ENCODE results near the gene FARP2.

FARP2 gene

GRCh38 chr2:241355983-241356870 lies at the start of gene FARP2:
TSS of gene FARP2 (plus strand) at chr2:241356285. CDS start at chr2:241373108, 16,823 bp downstream.
- TF ChIP-seq CTCF (IDR thresholded peaks at IDR 0.05; ENCODE audit: control insufficient read depth, extremely low read depth, insufficient read depth), result no peak
- peak; percentile 95 for DNase-seq (ENCODE audit: low read depth)
- peak within 1 kb of the TSS; percentile 92 for H3K4me3 ChIP-seq (ENCODE audit: low read depth, low read length)

GRCh38 chr2:241307055-241307454 lies 49.0 kb upstream of the FARP2 start:
- TF ChIP-seq CTCF (IDR thresholded peaks at IDR 0.05; ENCODE audit: control insufficient read depth, extremely low read depth, insufficient read depth), result no peak
- no peak for DNase-seq (ENCODE audit: low read depth)
- no peak overlapping the region for H3K4me3 ChIP-seq (ENCODE audit: low read depth, low read length)

- no peak for TF ChIP-seq CTCF (IDR thresholded peaks at IDR 0.05; ENCODE audit: control insufficient read depth, extremely low read depth, insufficient read depth)
- no peak for DNase-seq (ENCODE audit: low read depth)
Observed at GRCh38 chr2:241308267-241308666, 47.8 kb upstream of the FARP2 start.

GRCh38 chr2:241308832-241309500 lies 47.1 kb upstream of the FARP2 start:
- no peak overlapping the region for H3K4me3 ChIP-seq (ENCODE audit: low read depth, low read length)
- no peak for TF ChIP-seq CTCF (IDR thresholded peaks at IDR 0.05; ENCODE audit: control insufficient read depth, extremely low read depth, insufficient read depth)
- no peak for DNase-seq (ENCODE audit: low read depth)

More at GRCh38 chr2:241308267-241308666, 47.8 kb upstream of the FARP2 start:
- H3K4me3 ChIP-seq (ENCODE audit: low read depth, low read length), result no peak overlapping the region

- TF ChIP-seq CTCF (IDR thresholded peaks at IDR 0.05; ENCODE audit: control insufficient read depth, extremely low read depth, insufficient read depth), result no peak
- DNase-seq (ENCODE audit: low read depth), result no peak
- H3K4me3 ChIP-seq (ENCODE audit: low read depth, low read length), result no peak overlapping the region
Observed at GRCh38 chr2:241309684-241310117, 46.4 kb upstream of the FARP2 start.

GRCh38 chr2:241310917-241311566 lies 45.0 kb upstream of the FARP2 start:
- H3K4me3 ChIP-seq (ENCODE audit: low read depth, low read length), result no peak overlapping the region
- TF ChIP-seq CTCF (IDR thresholded peaks at IDR 0.05; ENCODE audit: control insufficient read depth, extremely low read depth, insufficient read depth), result no peak
- no peak for DNase-seq (ENCODE audit: low read depth)

All from LNCaP clone FGC (cell line).